Gastrocnemius medialis (tissue), 4 donors: ENCODE results near the gene PLCL2.

Source experiments
- CTCF ChIP-seq, 5 experiments: fragments of 450-650 bp in 3 of 5; fragments of 200-600 bp in 2 of 5; sonication (generic) in 2 of 5; IDR thresholded peaks in 4 of 5; conservative IDR thresholded peaks in 1 of 5; 1 replicate in 4 of 5; 2 replicates in 1 of 5; pipeline ENCODE4 v1.5.1; 2016 to 2019; ENCODE audit warnings: antibody characterized with exemption in 5 of 5, mild to moderate bottlenecking in 3 of 5, moderate library complexity in 3 of 5
- POLR2A ChIP-seq, 2 donors: fragments of 450-650 bp; IDR thresholded peaks; one replicate each; pipeline ENCODE4 v1.6.1; 2017; ENCODE audit warnings: antibody characterized with exemption in 2 of 2, mild to moderate bottlenecking in 2 of 2, moderate library complexity in 2 of 2

GRCh38 chr3:16844222-16844621 lies 40.5 kb upstream of the PLCL2 start:
- no peak for TF ChIP-seq CTCF (IDR thresholded peaks at IDR 0.05 in 4 of 5, conservative IDR thresholded peaks at IDR 0.05 in 1 of 5)
- TF ChIP-seq POLR2A (IDR thresholded peaks at IDR 0.05) = no peak
